Peyer's patch (tissue), 4 donors: Measurements from ENCODE around the gene EHBP1L1.

Source experiments
- POLR2A ChIP-seq, 2 donors: fragments of 450-650 bp; IDR thresholded peaks; one replicate each; pipeline ENCODE4 v1.5.1; 2017; ENCODE audit warnings: antibody characterized with exemption in 2 of 2, mild to moderate bottlenecking in 2 of 2, moderate library complexity in 2 of 2
- TF ChIP-seq, protein P1 (sequence below), 6 experiments: fragments of 450-650 bp in 4 of 6; fragments of 200-600 bp in 2 of 6; sonication (generic) in 1 of 6; IDR thresholded peaks; one replicate each; pipeline ENCODE4 v1.5.1; 2017 to 2019; ENCODE audit warnings: antibody characterized with exemption in 6 of 6, mild to moderate bottlenecking in 3 of 6, moderate library complexity in 1 of 6

DNA sequence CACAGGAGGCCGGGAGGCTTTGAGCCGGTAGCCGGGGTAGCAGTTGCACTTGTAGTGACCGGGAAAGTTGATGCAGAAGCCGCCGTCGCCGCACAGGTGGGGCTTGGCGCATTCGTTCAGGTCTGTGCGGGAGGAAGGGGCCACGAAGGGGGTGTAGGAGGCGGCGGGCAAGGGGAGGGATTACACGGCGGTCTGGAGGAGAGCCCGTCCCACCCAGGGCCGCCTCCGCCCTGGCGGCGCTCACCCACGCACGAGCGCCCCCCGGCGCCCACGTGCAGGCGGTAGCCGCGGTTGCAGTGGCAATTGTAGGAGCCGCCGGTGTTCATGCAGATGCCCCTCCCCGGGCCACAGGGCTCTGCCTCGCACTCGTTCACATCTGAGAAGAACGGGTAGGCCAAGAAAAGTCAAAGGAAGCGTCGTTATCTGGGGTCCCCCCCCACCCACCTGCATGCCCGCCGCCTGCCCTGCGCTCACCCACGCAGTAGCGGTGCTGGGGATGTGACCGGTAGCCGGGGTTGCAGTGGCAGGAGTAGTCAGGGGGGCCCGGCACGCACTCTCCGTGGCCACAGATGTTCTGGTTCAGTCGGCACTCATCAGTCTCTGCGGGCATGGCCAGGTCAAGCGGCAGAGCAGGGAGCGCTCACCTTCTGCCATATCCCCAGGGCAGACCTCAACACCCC, 28.3 kb upstream of the EHBP1L1 start:
- no peak for TF ChIP-seq POLR2A (IDR thresholded peaks at IDR 0.05)
- TF ChIP-seq, protein P1, sequence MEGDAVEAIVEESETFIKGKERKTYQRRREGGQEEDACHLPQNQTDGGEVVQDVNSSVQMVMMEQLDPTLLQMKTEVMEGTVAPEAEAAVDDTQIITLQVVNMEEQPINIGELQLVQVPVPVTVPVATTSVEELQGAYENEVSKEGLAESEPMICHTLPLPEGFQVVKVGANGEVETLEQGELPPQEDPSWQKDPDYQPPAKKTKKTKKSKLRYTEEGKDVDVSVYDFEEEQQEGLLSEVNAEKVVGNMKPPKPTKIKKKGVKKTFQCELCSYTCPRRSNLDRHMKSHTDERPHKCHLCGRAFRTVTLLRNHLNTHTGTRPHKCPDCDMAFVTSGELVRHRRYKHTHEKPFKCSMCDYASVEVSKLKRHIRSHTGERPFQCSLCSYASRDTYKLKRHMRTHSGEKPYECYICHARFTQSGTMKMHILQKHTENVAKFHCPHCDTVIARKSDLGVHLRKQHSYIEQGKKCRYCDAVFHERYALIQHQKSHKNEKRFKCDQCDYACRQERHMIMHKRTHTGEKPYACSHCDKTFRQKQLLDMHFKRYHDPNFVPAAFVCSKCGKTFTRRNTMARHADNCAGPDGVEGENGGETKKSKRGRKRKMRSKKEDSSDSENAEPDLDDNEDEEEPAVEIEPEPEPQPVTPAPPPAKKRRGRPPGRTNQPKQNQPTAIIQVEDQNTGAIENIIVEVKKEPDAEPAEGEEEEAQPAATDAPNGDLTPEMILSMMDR (IDR thresholded peaks at IDR 0.05) = peak in 1 of 6 experiments; percentile 4
